ENCODE results near the gene RRAGD. TPM values are rescaled to one million over a fixed set of nuclear protein-coding genes. Genes with fewer than 3 reads are reported as not detected.

RRAGD gene
- total RNA-seq, 1 donor from 2014 or later = 35.4 TPM

GRCh38 chr6:89317067-89317466 lies 95.0 kb downstream of the RRAGD start:
- TF ChIP-seq, protein P1, sequence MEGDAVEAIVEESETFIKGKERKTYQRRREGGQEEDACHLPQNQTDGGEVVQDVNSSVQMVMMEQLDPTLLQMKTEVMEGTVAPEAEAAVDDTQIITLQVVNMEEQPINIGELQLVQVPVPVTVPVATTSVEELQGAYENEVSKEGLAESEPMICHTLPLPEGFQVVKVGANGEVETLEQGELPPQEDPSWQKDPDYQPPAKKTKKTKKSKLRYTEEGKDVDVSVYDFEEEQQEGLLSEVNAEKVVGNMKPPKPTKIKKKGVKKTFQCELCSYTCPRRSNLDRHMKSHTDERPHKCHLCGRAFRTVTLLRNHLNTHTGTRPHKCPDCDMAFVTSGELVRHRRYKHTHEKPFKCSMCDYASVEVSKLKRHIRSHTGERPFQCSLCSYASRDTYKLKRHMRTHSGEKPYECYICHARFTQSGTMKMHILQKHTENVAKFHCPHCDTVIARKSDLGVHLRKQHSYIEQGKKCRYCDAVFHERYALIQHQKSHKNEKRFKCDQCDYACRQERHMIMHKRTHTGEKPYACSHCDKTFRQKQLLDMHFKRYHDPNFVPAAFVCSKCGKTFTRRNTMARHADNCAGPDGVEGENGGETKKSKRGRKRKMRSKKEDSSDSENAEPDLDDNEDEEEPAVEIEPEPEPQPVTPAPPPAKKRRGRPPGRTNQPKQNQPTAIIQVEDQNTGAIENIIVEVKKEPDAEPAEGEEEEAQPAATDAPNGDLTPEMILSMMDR (IDR thresholded peaks at IDR 0.05; ENCODE audit: insufficient read depth, low read length, poor library complexity, severe bottlenecking) = no peak
- no peaks in the 10 kb centered on the region for H3K27me3 ChIP-seq (ENCODE audit: control insufficient read depth, insufficient read depth, low read length)
- H3K36me3 ChIP-seq (ENCODE audit: control insufficient read depth, insufficient read depth, low read length) = no peaks in the 10 kb centered on the region
- no peak for DNase-seq (ENCODE audit: low read depth)
- no peak overlapping the region for H3K4me3 ChIP-seq (ENCODE audit: low read depth, low read length)

- Histone ChIP-seq H3K27me3 (ENCODE audit: control insufficient read depth, insufficient read depth, low read length) (no peaks in the 10 kb centered on the region), H3K36me3 (ENCODE audit: control insufficient read depth, insufficient read depth, low read length) (no peaks in the 10 kb centered on the region), H3K4me3 (ENCODE audit: low read depth, low read length) (no peak within 1 kb of the TSS)
- TF ChIP-seq, protein P1 (IDR thresholded peaks at IDR 0.05; ENCODE audit: insufficient read depth, low read length, poor library complexity, severe bottlenecking) = no peak
- DNase-seq (ENCODE audit: low read depth) = no peak
Observed at GRCh38 chr6:89315249-89315885, 96.7 kb downstream of the RRAGD start, which contains the start of gene GABRR2. GABRR2 (minus strand) TSS chr6:89315299; CDS start chr6:89315165, 134 bp downstream.

DNA sequence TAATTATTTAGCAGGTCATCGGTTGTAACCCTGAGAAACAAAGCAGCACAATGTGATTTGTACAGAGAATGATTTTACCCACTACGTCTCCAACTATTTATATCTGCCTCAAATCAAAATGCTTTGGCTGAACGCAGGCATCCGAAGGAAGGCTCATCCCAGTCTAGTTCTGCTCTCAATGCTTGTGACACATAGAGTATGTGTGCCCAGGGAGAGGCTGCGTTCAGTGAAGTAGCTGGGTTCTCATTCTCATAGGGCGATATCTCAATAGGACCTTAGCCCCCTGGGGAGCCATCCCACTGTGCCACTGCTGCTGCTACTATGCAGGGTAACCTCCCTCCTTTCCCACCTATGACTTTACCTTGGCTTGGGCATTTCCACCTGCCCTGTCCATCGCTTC lies 97.4 kb downstream of the RRAGD start:
- TF ChIP-seq, protein P1 (IDR thresholded peaks at IDR 0.05; ENCODE audit: insufficient read depth, low read length, poor library complexity, severe bottlenecking) = no peak
- H3K4me3 ChIP-seq (ENCODE audit: low read depth, low read length) = no peak overlapping the region
- no peaks in the 10 kb centered on the region for H3K36me3 ChIP-seq (ENCODE audit: control insufficient read depth, insufficient read depth, low read length)
- H3K27me3 ChIP-seq (ENCODE audit: control insufficient read depth, insufficient read depth, low read length) = no peaks in the 10 kb centered on the region
- no peak for DNase-seq (ENCODE audit: low read depth)

Other genes starting within 250 kb of the RRAGD start
- not detected in 2 replicates for gene GABRR1, start 194.9 kb downstream of the RRAGD start, total RNA-seq
- gene GABRR2, start 97.0 kb downstream of the RRAGD start, total RNA-seq = not detected in 2 replicates
- gene UBE2J1, start 59.6 kb downstream of the RRAGD start, total RNA-seq = 46.1 and 49.3 TPM in 2 replicates
- gene ANKRD6, start 20.9 kb upstream of the RRAGD start, total RNA-seq = 10.0 and 15.4 TPM in 2 replicates
- 25.7 and 29.2 TPM in 2 replicates for gene LYRM2, start 226.5 kb upstream of the RRAGD start, total RNA-seq